HG03565 (cell line): Measurements from ENCODE around the gene CSGALNACT2.

ENCODE experiments used
- ATAC-seq: cut with Tn5 transposase; IDR thresholded peaks from one replicate; pipeline ENCODE4 v1.9.1; 2021; ENCODE audit warnings: mild to moderate bottlenecking, moderate library complexity; ENCODE audit not compliant: unreplicated experiment

The CSGALNACT2 gene

GRCh38 chr10:43200538-43201390, 62.5 kb downstream of the CSGALNACT2 start:
- ATAC-seq, result no peak

GRCh38 chr10:43201545-43202131, 63.4 kb downstream of the CSGALNACT2 start:
- no peak for ATAC-seq

- ATAC-seq, result peak; percentile 41
Measured at GRCh38 chr10:43202224-43202656, 64.0 kb downstream of the CSGALNACT2 start.

- ATAC-seq, result no peak
Measured at GRCh38 chr10:43202657-43203447, 64.6 kb downstream of the CSGALNACT2 start.

- ATAC-seq, result no peak
Measured at GRCh38 chr10:43203448-43204041, 65.3 kb downstream of the CSGALNACT2 start.

DNA sequence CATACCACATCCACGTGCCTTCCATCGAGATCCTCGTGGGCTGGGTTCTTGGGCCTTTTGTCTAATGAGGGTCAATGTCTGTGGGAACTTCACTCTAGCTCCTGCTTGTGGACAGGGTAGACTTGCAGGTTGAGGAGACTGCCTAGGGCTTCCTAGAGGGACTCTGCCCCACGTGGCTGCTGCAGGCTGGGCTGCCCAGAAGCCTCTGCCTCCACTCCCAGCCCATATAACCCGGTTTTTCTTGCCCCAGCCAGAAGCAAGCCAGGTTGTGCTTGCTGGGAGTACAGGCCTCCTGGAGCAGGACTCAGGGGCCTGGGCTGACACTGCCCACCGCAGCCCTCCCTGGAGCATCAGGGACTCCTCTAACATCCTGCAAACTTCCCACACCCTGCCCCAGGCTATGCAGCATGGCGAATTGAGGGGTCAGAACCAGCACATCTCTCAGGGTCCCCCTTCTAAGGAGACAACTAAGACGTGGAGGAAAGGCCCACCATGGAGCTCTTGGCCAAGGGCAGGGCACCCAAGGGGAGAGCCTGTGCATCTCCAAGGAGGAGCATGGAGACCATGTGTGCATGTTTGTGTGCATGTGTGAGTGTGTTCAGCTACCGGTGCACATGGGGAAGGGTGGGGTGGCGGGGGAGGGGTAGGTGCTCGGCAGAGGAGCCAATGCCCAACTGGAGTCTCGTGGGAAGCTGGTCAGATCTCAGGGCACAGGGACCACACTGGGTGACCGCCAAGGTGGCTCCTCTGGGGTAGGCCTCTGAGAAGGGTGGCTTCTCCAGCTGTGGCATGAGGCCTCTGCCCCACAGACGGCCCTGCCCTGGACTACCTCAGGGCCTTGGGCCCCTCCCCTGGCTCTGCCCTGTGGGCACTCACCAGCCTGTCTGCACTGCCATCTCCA, 66.0 kb downstream of the CSGALNACT2 start:
- no peak for ATAC-seq

DNA sequence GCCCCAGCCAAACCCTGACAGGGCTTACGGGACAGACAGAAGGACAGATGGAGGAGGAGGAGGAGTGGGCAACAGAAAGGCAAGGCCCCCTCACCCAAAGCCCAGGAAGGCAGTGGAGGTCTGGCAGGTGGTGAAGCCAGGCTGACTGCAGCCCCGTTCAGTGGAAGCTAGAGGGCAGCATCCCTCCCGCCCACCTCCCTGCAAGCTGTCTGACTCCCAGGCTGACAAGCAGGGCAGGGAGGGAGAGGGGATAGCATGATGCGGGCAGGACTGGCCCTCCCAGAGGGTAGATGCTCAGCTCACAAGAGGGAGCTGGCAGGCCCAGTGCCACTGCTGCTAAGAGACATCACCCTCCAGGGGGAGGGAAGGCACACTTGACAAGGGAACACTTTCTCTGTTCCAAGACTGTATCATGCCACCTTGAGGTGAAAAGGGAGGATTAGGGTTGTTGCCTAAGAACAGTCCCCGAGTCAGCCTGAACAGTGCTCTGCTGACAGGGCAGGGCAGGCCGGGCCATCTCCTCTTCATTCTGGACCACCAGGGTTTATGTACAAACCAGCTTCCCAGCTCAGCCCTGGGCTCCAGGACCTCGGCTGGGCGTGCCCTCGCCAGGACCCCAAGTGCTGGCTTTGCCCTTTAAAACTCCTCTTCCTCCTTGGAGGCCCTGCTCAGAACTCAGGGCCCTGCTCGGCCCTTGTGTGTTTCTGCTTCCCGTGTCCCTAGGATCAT, 66.9 kb downstream of the CSGALNACT2 start:
- peak; percentile 68 for ATAC-seq

- no peak for ATAC-seq
Measured at GRCh38 chr10:43205681-43206390, 67.6 kb downstream of the CSGALNACT2 start.

DNA sequence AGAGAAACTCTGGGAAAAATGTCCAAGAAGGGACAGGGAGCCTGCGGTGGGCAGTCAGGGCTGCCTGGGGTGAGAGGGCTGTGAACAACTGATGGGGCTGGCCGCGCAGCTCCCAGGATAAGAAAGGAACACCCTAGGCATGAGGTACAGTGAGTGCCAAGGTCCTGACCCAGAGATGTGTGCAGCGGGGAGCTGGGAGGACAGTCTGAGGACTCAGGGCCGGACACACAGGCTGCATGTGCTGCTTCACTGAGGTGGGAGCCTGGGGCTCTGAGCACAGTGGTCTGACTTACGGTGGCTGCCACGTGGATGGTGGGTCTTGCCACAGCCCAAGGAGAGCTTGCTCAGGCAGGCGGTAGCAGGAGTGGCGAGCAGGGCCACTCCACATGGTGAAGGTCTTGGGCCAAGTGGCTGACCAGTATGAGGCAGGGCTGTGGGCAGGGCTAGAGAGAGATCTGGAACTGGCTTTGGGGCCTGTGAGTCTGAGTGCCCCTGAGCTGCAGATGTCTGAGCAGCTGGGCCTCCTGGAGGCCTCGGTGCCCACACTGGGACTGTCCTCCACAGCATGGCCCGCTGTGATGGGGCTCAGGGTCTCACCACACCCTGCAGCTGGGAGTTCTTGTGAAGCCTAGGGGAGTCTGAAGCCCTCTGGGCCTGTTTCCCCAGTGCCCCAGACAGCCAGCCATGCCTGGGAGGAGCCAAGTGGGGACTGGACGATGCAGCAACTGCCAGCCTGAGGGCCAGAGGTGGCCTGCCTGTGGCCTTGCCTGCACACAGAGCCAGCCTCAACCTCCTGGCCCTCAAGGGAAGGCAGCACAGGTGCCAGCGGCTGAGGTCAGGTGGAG, 68.4 kb downstream of the CSGALNACT2 start:
- ATAC-seq, result no peak

DNA sequence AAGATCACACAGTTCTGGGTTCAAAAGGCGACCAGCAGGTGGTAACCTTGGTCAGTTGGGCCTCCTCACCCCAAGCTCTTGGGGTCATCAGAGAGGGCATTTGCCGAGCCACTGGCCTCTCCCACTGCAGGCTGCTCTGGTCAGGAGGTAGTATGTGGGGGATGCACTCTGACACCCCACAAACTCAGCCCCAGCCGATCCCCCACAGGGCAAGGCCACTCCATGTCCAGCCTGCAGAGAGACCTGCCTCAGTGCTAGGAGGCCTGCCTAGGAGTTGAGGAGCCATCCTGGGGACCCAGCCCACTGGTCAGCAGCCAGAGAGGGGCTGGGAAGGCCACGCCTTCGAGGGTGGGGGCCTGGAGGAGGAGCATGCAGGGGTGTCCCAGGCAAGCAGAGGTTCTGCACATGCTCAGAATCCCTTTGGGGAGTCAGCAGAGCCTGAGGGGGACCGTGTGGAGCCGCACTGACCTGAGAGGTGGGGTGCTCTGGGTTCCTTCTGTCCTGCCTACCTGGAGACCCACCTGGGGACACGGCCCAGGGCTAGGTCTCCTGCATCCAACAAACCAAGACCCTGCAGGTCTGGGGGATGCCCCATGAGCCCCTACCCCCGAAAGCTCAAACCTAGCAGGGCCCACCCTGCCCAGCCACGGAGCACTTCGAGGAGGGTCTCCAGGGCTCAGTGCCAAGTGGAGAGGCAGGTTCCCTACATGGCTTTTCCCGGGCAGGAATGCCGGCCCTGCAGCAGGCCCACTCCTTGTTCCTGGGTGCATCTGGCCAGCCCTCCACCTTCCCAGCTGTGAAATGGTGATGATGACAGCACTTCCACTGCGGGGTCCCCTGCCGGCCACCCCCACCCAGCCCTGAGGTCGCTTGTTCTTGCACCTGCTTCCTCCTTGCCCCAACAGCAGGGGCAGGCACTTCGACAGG, 70.2 kb downstream of the CSGALNACT2 start:
- no peak for ATAC-seq

DNA sequence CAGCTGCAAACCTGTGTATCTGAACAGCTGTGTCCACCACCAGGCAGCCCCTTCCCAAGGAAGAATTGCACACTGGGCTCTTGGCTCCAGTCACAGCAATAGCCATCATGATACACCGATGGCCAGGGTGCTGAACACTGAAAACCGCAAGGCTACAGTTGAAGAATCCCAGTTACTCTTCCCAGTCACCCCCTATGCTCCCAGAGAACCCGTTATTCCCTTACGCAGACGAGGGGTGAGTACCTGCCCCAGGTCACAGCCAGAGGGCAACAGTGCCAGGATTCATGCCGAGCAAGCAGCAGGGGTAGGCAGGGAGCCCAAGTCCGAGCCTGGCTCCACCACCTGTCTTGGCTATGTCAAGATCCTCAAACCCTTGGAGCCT, 70.8 kb downstream of the CSGALNACT2 start:
- ATAC-seq, result no peak

GRCh38 chr10:43209651-43210141, 71.5 kb downstream of the CSGALNACT2 start:
- no peak for ATAC-seq

- ATAC-seq, result no peak
Measured at GRCh38 chr10:43210556-43210955, 72.3 kb downstream of the CSGALNACT2 start.

GRCh38 chr10:43211030-43211429, 72.8 kb downstream of the CSGALNACT2 start:
- ATAC-seq, result no peak

DNA sequence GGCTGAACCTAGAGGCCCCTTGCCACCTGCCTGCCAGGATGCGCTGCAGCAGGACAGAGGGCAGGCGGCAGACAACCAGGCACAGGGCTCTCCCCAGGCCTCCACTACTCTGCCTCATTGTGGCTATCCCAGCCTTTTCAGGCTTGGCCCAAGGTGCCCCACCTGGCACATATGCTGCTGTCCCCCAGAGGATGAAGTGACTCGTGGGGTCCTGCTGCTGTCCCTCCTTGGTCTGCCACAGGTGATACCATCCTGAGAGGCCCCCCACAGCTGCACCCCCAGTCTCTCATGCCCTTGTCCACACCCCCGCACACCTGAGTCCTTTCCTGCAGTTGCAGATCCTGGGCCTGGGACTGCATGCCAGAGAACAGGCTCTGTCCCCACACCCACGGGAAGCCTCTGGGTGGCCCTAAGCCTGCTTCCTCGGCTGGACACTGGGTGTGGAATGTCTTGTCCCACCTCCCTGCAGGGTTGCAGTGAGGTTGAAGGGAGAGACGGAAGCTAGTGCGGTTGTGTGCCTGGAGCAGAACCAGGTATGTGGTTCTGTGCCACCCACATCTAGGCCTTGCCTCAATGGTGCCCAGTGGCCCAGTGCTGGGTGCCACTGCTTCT, 73.3 kb downstream of the CSGALNACT2 start:
- ATAC-seq, result no peak

DNA sequence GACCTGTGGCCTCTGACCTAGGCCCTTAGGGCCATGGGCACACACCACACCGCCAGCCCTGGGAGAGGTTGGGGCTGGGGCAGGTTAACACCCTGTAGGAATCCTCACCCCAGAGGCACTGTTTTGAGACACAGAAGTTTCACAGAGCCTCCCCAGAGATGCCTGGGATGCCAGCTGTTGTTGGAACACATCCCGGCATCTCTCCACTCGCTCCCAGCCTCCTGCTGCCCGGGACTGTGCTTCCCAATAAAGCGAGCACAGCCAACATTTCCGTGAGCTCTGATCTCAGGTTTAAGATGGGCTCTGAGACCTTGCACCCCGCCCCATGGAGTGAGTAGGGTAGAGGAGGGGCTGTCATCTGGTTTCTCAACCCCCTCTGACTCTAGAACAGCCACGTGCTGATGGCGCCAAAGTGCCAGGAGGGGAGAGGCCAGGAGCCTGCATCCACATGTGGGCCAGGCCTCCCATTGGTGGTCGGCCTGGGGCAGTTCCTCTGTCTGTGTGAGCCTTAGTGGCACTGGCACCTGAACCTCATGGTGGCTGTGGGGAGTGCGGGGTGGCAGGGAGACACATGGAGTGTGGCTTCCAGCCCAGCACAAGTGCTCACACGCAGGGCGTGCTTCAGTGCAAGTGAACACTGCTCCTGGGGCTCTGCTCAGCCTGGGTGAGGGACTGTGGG, 73.9 kb downstream of the CSGALNACT2 start:
- no peak for ATAC-seq
